PFSK-1 (cell line): Measurements from ENCODE around the gene RPP25.

Experiments used
- FOXP2 ChIP-seq: optimal IDR thresholded peaks from 2 replicates; pipeline ENCODE3; 2011; ENCODE audit warnings: borderline replicate concordance, control low read depth, inconsistent platforms; ENCODE audit not compliant: insufficient read depth; ENCODE audit errors: extremely low read length, extremely low read depth
- POLR2AphosphoS5 ChIP-seq: IDR thresholded peaks from 2 replicates; pipeline ENCODE4 v1.6.1; 2012; ENCODE audit warnings: low read depth, mild to moderate bottlenecking, control low read depth, low read length, moderate library complexity
- REST ChIP-seq, 2 experiments: IDR thresholded peaks; 2 replicates each; pipeline versions ENCODE4 v1.6.1 to v1.8.0; 2011 to 2012; ENCODE audit warnings: low read depth in 2 of 2, low read length in 2 of 2, control low read depth in 1 of 2, inconsistent platforms in 1 of 2, mild to moderate bottlenecking in 1 of 2, moderate library complexity in 1 of 2; ENCODE audit not compliant: insufficient read depth in 1 of 2
- SIN3A ChIP-seq: IDR thresholded peaks from 2 replicates; pipeline ENCODE4 v1.6.1; 2012; ENCODE audit warnings: mild to moderate bottlenecking, low read length, moderate library complexity, borderline replicate concordance; ENCODE audit not compliant: insufficient read depth
- TAF1 ChIP-seq: IDR thresholded peaks from 2 replicates; pipeline ENCODE4 v1.6.1; 2012; ENCODE audit warnings: low read length, control low read depth, borderline replicate concordance; ENCODE audit not compliant: insufficient read depth

Gene RPP25

DNA sequence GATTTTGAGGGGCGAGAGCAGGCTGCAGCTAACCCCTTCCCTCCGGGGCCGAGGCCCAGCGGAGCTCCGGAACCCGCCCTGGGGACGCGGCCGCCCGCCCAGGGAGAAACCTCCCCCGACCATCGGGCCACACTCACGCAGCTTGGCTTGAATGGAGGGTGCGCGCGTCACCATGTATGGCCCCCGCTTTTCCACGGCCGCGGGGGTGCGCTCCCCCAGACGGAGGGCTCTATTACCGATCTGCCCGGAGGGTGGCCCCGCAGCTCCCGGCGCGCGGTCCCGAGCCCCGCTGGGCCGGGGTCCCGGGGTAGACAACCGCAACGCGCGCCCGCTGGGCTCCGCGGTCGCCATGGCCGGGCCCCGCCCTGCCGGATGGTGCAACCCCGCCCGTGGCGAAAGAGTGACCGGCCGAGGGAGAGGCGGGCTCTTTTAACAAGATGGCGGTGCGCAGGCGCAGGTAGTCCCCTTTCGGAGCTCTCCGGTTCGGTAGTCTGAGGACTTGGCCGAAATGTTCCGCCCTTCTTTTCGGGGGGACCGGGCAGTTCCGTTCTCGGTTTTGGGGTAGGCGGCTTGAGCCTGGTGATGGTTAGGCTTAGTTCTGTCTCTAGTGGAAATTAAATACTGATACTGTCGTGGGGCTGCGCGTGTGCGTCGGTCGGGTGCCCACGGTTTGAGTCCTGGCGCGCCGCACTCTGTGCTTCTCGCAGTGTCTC lies 50.0 kb downstream of the RPP25 start, which contains the start of gene FAM219B:
FAM219B (minus strand) TSS at position 402 of the 713 bp plus-strand sequence; CDS start at position 351, 51 bp downstream.
- TF ChIP-seq POLR2AphosphoS5 (peak; percentile 89), TAF1 (peak; percentile 93), SIN3A (no peak), FOXP2 (peak; percentile 10), REST (IDR thresholded peaks at IDR 0.05; ENCODE audit: insufficient read depth in 1 of 2, low read depth in 2 of 2, low read length in 2 of 2) (peak; percentile 38 to 71; a peak in 3 of 4 replicates)

DNA sequence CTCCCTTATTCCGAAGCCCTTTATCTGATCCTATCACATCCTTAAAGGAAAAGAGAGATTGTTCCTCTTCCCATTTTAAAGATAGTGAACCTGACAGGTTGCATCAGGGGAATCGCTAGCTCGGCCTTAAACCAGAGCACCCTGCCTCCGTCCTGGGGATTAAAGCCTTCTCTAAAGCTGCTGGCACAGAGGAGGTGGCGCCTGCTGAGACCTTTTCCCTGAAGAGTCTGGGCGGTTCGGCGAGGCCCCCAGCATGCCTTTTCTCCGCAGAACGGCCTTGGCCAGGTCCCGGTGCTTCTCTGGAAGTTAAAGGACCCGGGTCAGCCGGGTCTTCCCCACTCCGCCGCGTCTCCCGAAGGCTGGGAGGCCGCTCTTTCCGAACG lies 50.5 kb downstream of the RPP25 start:
- no peak for TF ChIP-seq SIN3A
- TF ChIP-seq FOXP2 = no peak
- TF ChIP-seq POLR2AphosphoS5 = no peak
- no peak for TF ChIP-seq TAF1
- TF ChIP-seq REST (IDR thresholded peaks at IDR 0.05; ENCODE audit: insufficient read depth in 1 of 2, low read depth in 2 of 2, low read length in 2 of 2) = no peak
